Psoas muscle (tissue), 8 donors: ENCODE results near the gene ETFB. TPM values are rescaled to one million over a fixed set of nuclear protein-coding genes. Genes with fewer than 3 reads are reported as not detected.
A peak's percentile ranks its signal among the peaks of the same experiment; 100 is the strongest.

Experiments used
- ATAC-seq, 4 donors: fragments of 200-7000 bp; cut with Tn5 transposase; one replicate each; pipeline ENCODE4 v1.9.1; 2020; ENCODE audit warnings: moderate library complexity in 3 of 4, mild to moderate bottlenecking in 2 of 4
- DNase-seq, 2 donors: peaks; one replicate each; pipeline ENCODE4 v3.0.0-alpha.2; 2020
- H3K27ac ChIP-seq: fragments of 200-600 bp; one replicate; pipeline ENCODE4 v1.8.0; 2022
- H3K27me3 ChIP-seq, 3 donors: fragments of 200-600 bp in 1 of 3; one replicate each; pipeline versions ENCODE4 v1.6.1 to v1.8.0; 2013 to 2022; ENCODE audit warnings: low read length in 2 of 3, mild to moderate bottlenecking in 2 of 3, moderate library complexity in 1 of 3; ENCODE audit not compliant: insufficient read depth in 3 of 3
- H3K36me3 ChIP-seq, 2 donors: fragments of 200-600 bp in 1 of 2; one replicate each; pipeline versions ENCODE4 v1.6.1 to v1.8.0; 2013 to 2022; ENCODE audit warnings: low read depth in 1 of 2, mild to moderate bottlenecking in 1 of 2, moderate library complexity in 1 of 2; ENCODE audit not compliant: insufficient read depth in 1 of 2
- H3K4me1 ChIP-seq: fragments of 200-600 bp; one replicate; pipeline ENCODE4 v1.8.0; 2022
- H3K4me3 ChIP-seq: fragments of 200-600 bp; one replicate; pipeline ENCODE4 v1.8.0; 2022; ENCODE audit warnings: mild to moderate bottlenecking
- H3K9me3 ChIP-seq: fragments of 200-600 bp; one replicate; pipeline ENCODE4 v1.8.0; 2022
- WGBS, 3 donors: extraction: QIAGEN DNeasy Blood & Tissue Kit; methylation state at CpG; one replicate each; pipeline versions ENCODE4 v1.1.6 to v1.1.7; 2013; 5-methylcytosine and 5-hydroxymethylcytosine counted together
- intact Hi-C, 2 donors: fragments of 100-400 bp; cut with DNase I; formaldehyde crosslinking; loops; one replicate each; pipeline versions ENCODE4 v1.11.0 to v1.14.2; 2022
- long read RNA-seq, 2 donors: library from polyadenylated mRNA; unstranded; transcript quantifications; one replicate each; pipeline ENCODE4 v2.0.0, GENCODE V29; 2021
- polyA plus RNA-seq, 3 donors: library from polyadenylated mRNA; stranded (reverse); fragments of 200-250 nt; gene quantifications; one replicate each; pipeline ENCODE4 v1.2.3, GENCODE V29; 2013
- total RNA-seq, 4 donors: library from RNA; stranded (reverse); fragmentation: NEBNext Ultra II Directional in 2 of 4; extraction: Animal tissue kit (Norgen Biotek cat#: 25700) in 2 of 4; gene quantifications; one replicate each; pipeline versions ENCODE4 v1.2.1 to v1.2.4, GENCODE V29; 2021 to 2023
- TF ChIP-seq, protein P1 (sequence below): fragments of 200-600 bp; IDR thresholded peaks from one replicate; pipeline ENCODE4 v1.8.0; 2022; ENCODE audit warnings: antibody characterized with exemption
- donor health status: healthy with polysubstance abuse.
- donor health status: DM: no; HTN: no; CAD: no; lungs with moderate emphysema.
- donor health status: Bipolar disorder and iron deficiency.
- donor health status: healthy.
- donor health status: DM: yes; HTN: yes; CAD: no.
- donor health status: DM: no; HTN: no; CAD: no.
- donor health status: DM: no; HTN: no; CAD: no.
- donor health status: DM: yes; HTN: yes; CAD: no.

Gene ETFB
- total RNA-seq: 100 to 1,000 TPM in 3 of 4 donors, 10 to 100 TPM in 1; 91.8 to 172 (median 141) TPM
- 100 to 1,000 TPM; 130 to 170 (median 165) TPM for polyA plus RNA-seq
- long read RNA-seq, donor 1, transcript ETFB-201 (6 exons, 900 nt): major isoform, 97 of 105 reads
- long read RNA-seq, donor 1, partial matches to known transcripts: 3 of 105 reads
- long read RNA-seq, donor 1, other reads (novel, unspliced or antisense): 3 of 105 reads
- long read RNA-seq, donor 2, transcript ETFB-201 (6 exons, 900 nt): major isoform, 142 of 148 reads
- long read RNA-seq, donor 2, partial matches to known transcripts: 2 of 148 reads
- long read RNA-seq, donor 2, other reads (novel, unspliced or antisense): 3 of 148 reads

DNA sequence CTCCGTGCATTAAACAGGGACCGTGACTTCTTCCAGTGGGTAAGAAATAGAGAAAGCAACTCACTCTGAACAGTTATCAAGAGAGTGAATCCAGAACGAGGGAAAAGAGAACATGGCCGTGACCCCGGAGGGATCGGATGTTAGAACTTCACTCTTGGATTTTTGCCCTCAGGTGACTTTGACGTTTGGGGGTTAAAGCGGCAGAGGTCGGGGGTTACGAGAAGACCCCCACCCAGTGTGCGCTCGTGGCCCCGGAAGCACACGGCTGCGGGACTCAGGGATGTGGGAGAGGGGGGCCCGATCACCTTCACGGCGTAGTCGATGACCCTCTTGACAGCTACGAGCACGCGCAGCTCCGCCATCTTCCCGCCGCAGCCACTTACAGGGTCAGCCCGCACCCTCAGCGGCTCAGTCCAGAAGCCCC, at the start of gene ETFB:
TSS of gene ETFB (minus strand) at position 424 of the 424 bp plus-strand sequence. CDS start at position 362, 62 bp downstream.
- Histone ChIP-seq H3K4me1 (peaks cover 18% of the 10 kb centered on the region), H3K36me3 (no peaks in the 10 kb centered on the region), H3K27ac (peak within 1 kb of the TSS; percentile 89), H3K27me3 (no peaks in the 10 kb centered on the region), H3K9me3 (no peaks in the 10 kb centered on the region), H3K4me3 (peak within 1 kb of the TSS; percentile 78)
- WGBS, 3 donors: 0% methylated on average over 24 to 27 of the region's 27 CpGs
- intact Hi-C loops: no loop called here
- ATAC-seq (no peak), DNase-seq (no peak)
- TF ChIP-seq, protein P1, sequence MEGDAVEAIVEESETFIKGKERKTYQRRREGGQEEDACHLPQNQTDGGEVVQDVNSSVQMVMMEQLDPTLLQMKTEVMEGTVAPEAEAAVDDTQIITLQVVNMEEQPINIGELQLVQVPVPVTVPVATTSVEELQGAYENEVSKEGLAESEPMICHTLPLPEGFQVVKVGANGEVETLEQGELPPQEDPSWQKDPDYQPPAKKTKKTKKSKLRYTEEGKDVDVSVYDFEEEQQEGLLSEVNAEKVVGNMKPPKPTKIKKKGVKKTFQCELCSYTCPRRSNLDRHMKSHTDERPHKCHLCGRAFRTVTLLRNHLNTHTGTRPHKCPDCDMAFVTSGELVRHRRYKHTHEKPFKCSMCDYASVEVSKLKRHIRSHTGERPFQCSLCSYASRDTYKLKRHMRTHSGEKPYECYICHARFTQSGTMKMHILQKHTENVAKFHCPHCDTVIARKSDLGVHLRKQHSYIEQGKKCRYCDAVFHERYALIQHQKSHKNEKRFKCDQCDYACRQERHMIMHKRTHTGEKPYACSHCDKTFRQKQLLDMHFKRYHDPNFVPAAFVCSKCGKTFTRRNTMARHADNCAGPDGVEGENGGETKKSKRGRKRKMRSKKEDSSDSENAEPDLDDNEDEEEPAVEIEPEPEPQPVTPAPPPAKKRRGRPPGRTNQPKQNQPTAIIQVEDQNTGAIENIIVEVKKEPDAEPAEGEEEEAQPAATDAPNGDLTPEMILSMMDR: no peak

DNA sequence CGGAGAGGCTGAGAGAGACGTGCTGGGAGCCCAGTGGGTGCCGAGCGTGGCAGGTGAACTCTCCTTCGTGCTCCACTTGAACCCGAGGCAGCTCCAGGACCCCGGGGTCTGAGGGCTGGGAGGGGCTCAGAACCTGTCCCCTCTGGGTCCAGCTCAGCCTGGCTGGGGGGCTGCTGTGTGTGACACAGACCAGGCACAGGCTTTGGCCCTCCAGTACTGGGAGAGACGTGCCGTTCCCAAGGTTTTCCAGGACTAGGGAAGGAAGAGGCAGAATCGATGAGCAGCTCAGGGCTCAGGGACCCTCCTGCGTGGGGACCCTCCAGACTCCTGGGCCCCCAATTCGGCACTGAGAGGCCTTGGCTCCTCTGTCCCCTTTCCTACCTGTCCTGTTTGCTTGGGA, 49.0 kb upstream of the ETFB start:
- no peak overlapping the region for H3K4me3 ChIP-seq
- no peak for ATAC-seq
- intact Hi-C loops: no loop called here

DNA sequence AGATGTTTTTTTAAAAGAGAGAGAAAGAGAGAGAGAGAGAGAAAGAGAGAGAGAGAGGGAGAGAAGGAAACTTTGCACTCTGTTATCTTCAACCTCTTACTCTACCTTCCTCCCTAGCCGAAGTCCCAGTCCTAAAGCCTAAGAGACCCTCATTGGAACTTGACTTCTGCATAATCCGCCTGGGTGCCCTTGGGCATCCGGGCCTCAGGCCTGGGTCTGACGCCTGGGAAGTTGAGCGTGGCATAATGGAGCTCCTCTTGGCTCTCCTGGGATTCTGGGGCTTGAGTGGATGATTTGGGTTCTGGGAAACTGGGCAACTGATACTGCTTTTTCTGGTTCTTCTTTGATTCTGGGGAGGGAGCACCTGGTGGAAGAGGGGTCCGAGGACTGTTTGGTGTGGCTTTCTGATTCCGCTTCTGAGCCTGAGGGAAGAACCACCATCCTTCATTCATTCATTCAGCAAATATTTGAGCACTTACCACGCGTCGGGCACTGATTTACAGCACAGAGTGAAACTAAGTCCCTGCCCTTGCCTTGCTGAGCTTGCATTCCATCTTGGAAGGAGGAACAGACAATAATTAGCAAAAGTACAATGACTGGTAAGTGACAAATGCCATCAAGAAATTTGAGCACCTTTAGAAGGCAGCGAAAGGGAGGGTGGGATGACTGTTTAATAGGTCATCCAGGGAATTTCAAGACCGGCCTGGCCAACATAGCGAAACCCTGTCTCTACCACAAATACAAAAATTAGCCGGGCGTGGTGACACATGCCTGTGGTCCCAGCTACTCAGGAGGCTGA, 45.0 kb upstream of the ETFB start:
- Histone ChIP-seq H3K27me3 (no peaks in the 10 kb centered on the region), H3K36me3 (no peaks in the 10 kb centered on the region), H3K27ac (no peak overlapping the region), H3K4me3 (no peak overlapping the region), H3K9me3 (peaks cover 2% of the 10 kb centered on the region), H3K4me1 (no peaks in the 10 kb centered on the region)
- 85 to 93% (median 92%) methylated on average over 15 of the region's 15 CpGs for WGBS, 3 donors
- intact Hi-C loops: no loop called here
- no peak for ATAC-seq
- no peak for DNase-seq
- TF ChIP-seq, protein P1: no peak

More for the DNA sequence above, 49.0 kb upstream of the ETFB start:
- 84 to 86% (median 85%) methylated on average over 11 to 12 of the region's 12 CpGs for WGBS, 3 donors
- H3K4me1 ChIP-seq: no peaks in the 10 kb centered on the region
- H3K27ac ChIP-seq: no peak overlapping the region
- H3K27me3 ChIP-seq: peaks cover 0 to 5% (median 3%) of the 10 kb centered on the region in 3 donors
- H3K36me3 ChIP-seq: no peaks in the 10 kb centered on the region
- H3K9me3 ChIP-seq: no peaks in the 10 kb centered on the region
- TF ChIP-seq, protein P1: no peak
- no peak for DNase-seq

DNA sequence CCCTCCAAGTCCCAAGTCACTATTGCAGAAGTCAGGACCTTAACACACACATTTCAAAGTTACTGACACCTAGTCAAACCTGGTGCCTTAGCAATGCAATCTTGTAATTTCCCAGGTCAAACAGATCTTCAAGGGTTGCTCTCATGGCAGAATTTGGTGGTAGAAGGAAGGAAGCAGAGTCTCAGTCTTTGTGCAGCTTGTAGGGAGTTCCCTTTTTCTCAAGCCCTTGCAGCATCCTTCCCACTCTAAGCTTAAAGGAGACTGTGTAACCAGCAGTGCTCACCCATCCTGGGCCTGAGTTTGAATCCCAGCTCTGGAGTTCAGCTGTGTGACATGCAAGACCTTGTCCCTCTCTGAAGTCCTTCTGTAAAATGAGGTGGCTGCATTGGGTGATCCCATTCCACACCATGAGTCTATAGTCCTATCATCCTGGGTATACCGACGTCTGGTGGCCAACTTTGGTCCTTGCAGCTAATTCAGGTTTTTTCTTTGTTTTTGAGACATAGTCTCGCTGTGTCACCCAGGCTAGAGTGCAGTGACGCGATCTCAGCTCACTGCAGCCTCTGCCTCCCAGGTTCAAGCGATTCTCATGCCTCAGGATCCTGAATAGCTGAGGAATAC, 41.4 kb upstream of the ETFB start:
- Histone ChIP-seq H3K36me3 (no peaks in the 10 kb centered on the region), H3K4me1 (no peaks in the 10 kb centered on the region), H3K4me3 (no peak overlapping the region), H3K27ac (no peak overlapping the region), H3K27me3 (peaks cover 0 to under 1% (median 0%) of the 10 kb centered on the region in 3 donors), H3K9me3 (peaks cover 4% of the 10 kb centered on the region)
- DNase-seq (no peak), ATAC-seq (no peak)
- 48 to 56% (median 49%) methylated on average over 6 of the region's 6 CpGs for WGBS, 3 donors
- TF ChIP-seq, protein P1: peak; percentile 23
- intact Hi-C loops: no loop called here
